HepG2 (cell line): ENCODE results near the gene IFITM10. TPM values are rescaled to one million over a fixed set of nuclear protein-coding genes. Genes with fewer than 3 reads are reported as not detected.

Experiments
- ATAC-seq: fragments of 200-7000 bp; cut with Tn5 transposase; 3 replicates; pipeline ENCODE4 v1.9.1; 2020; ENCODE audit warnings: mild to moderate bottlenecking, moderate library complexity
- BruUV-seq: library from RNA; stranded (reverse); fragments of 400-500 nt; replicated peaks from 2 replicates; lab custom pipeline; 2021; lab: Mats Ljungman, UMichigan
- CTCF ChIA-PET: fragments of 300-600 bp; formaldehyde crosslinking; extraction: SDS; loops from one replicate; lab custom pipeline; 2021; ENCODE audit warnings: low total read pairs, inconsistent platforms, low intra/inter-chr PET ratio; lab: Yijun Ruan, JAX
- POLR2A ChIA-PET: fragments of 350-600 bp; sonication (Branson Sonifier 250); formaldehyde crosslinking; loops from one replicate; lab custom pipeline; 2020; ENCODE audit warnings: antibody characterized with exemption, inconsistent platforms; lab: Yijun Ruan, JAX
- DNase-seq: peaks from one replicate; pipeline ENCODE4 v3.0.0-alpha.2; 2015; ENCODE audit warnings: low spot score
- FAIRE-seq: peaks from 3 replicates; lab custom pipeline; 2011; peaks lifted over from hg19 to GRCh38; lab: Jason Lieb, UNC
- H2AFZ ChIP-seq: one replicate; pipeline ENCODE4 v1.6.1; 2011; ENCODE audit warnings: low read length, inconsistent platforms
- H3K27ac ChIP-seq: fragments of 300-600 bp; 3 replicates; pipeline ENCODE4 v1.8.0; 2011; ENCODE audit warnings: mixed run types, mild to moderate bottlenecking, mixed read lengths, low read length, inconsistent platforms; ENCODE audit not compliant: insufficient read depth; ENCODE audit errors: extremely low read length
- H3K27me3 ChIP-seq, 2 experiments: fragments of 200-600 bp in 1 of 2; 2 replicates in 1 of 2; 3 replicates in 1 of 2; pipeline versions ENCODE4 v1.6.0 to v1.8.0; 2011; ENCODE audit warnings: low read length in 2 of 2, mild to moderate bottlenecking in 2 of 2, moderate library complexity in 2 of 2, inconsistent platforms in 1 of 2; ENCODE audit not compliant: insufficient read depth in 2 of 2, control insufficient read depth in 1 of 2
- H3K36me3 ChIP-seq, 2 experiments: fragments of 200-600 bp in 1 of 2; replicated peaks in 1 of 2; 2 replicates in 1 of 2; 3 replicates in 1 of 2; pipeline versions ENCODE4 v1.5.1 to v1.8.0; 2011; ENCODE audit warnings: low read length in 2 of 2, inconsistent platforms in 1 of 2; ENCODE audit not compliant: insufficient read depth in 2 of 2, control insufficient read depth in 1 of 2
- H3K4me1 ChIP-seq: 2 replicates; pipeline ENCODE4 v1.5.1; 2012; ENCODE audit warnings: low read length, inconsistent platforms; ENCODE audit not compliant: insufficient read depth
- H3K4me2 ChIP-seq: 2 replicates; pipeline ENCODE4 v1.6.0; 2011; ENCODE audit warnings: low read depth, low read length, inconsistent platforms
- H3K4me3 ChIP-seq, 3 experiments: fragments of 200-600 bp in 1 of 3; sonication (generic), shearing (Covaris generic) in 1 of 3; replicated peaks in 1 of 3; 2 replicates each; pipeline ENCODE4 v1.5.1; 2011 to 2016; ENCODE audit warnings: low read length in 3 of 3, inconsistent platforms in 2 of 3, low read depth in 2 of 3, mild to moderate bottlenecking in 2 of 3, control low read depth in 1 of 3, mixed read lengths in 1 of 3; ENCODE audit not compliant: insufficient read depth in 1 of 3
- H3K79me2 ChIP-seq: one replicate; pipeline ENCODE4 v1.6.1; 2011; ENCODE audit warnings: low read length, inconsistent platforms; ENCODE audit not compliant: insufficient read depth
- H3K9ac ChIP-seq: 2 replicates; pipeline ENCODE4 v1.6.0; 2011; ENCODE audit warnings: mild to moderate bottlenecking, low read depth, low read length, inconsistent platforms; ENCODE audit not compliant: insufficient read depth
- H3K9me3 ChIP-seq: 2 replicates; pipeline ENCODE4 v1.5.1; 2012; ENCODE audit warnings: mild to moderate bottlenecking, low read length
- H4K20me1 ChIP-seq: 2 replicates; pipeline ENCODE4 v1.6.0; 2011; ENCODE audit warnings: inconsistent platforms, mild to moderate bottlenecking, low read length, moderate library complexity; ENCODE audit not compliant: insufficient read depth
- FOXM1 ChIP-seq: sonication (generic); formaldehyde crosslinking; IDR thresholded peaks from 2 replicates; pipeline ENCODE4 v1.5.0; 2020; ENCODE audit warnings: missing genetic modification reagents
- GTF2F1 ChIP-seq: fragments of 150-350 bp; IDR thresholded peaks from 2 replicates; pipeline ENCODE4 v1.6.1; 2014; ENCODE audit warnings: low read length
- HMGXB4 ChIP-seq, 2 experiments: sonication (generic) in 1 of 2; formaldehyde crosslinking in 1 of 2; IDR thresholded peaks; 2 replicates each; pipeline versions ENCODE4 v1.4.0 to v1.6.1; 2018 to 2020; ENCODE audit warnings: missing genetic modification reagents in 2 of 2, borderline replicate concordance in 1 of 2, low read depth in 1 of 2, mild to moderate bottlenecking in 1 of 2, missing biosample characterization in 1 of 2
- NR2C2 ChIP-seq: sonication (generic); formaldehyde crosslinking; IDR thresholded peaks from 2 replicates; pipeline ENCODE4 v1.4.0; 2020; ENCODE audit warnings: missing genetic modification reagents, mild to moderate bottlenecking, moderate library complexity, borderline replicate concordance
- PHF21A ChIP-seq: sonication (generic); formaldehyde crosslinking; IDR thresholded peaks from 2 replicates; pipeline ENCODE4 v1.5.0; 2020; ENCODE audit warnings: mild to moderate bottlenecking, missing genetic modification reagents
- PPARG ChIP-seq: conservative IDR thresholded peaks from 2 replicates; pipeline ENCODE4 v1.6.1; 2016; ENCODE audit warnings: missing biosample characterization, missing genetic modification reagents
- RELA ChIP-seq: sonication (generic); formaldehyde crosslinking; IDR thresholded peaks from 2 replicates; pipeline ENCODE4 v1.4.0; 2020; ENCODE audit warnings: missing genetic modification reagents
- SUZ12 ChIP-seq: fragments of 150-350 bp; IDR thresholded peaks from 2 replicates; pipeline ENCODE4 v1.6.1; 2014; ENCODE audit warnings: low read depth, low read length
- ZBTB20 ChIP-seq: sonication (generic); formaldehyde crosslinking; IDR thresholded peaks from 2 replicates; pipeline ENCODE4 v1.8.1; 2023; ENCODE audit warnings: missing genetic modification reagents, low read depth, mild to moderate bottlenecking, borderline replicate concordance
- ZNF282 ChIP-seq: fragments of 450-650 bp; IDR thresholded peaks from 2 replicates; pipeline ENCODE4 v1.6.1; 2018; ENCODE audit not compliant: partially characterized antibody
- ZNF350 ChIP-seq: sonication (generic); formaldehyde crosslinking; IDR thresholded peaks from 2 replicates; pipeline ENCODE4 v1.4.0; 2020; ENCODE audit warnings: mild to moderate bottlenecking, low read depth, missing genetic modification reagents, borderline replicate concordance
- ZNF614 ChIP-seq: IDR thresholded peaks from 2 replicates; pipeline ENCODE4 v1.6.1; 2018; ENCODE audit warnings: missing biosample characterization, missing genetic modification reagents, inconsistent platforms, borderline replicate concordance
- ZNF639 ChIP-seq: conservative IDR thresholded peaks from 2 replicates; pipeline ENCODE4 v1.6.1; 2018; ENCODE audit warnings: missing genetic modification reagents
- WGBS: methylation state at CpG from one replicate; pipeline ENCODE4 v1.1.6; 2017; ENCODE audit warnings: low lambda C conversion rate; 5-methylcytosine and 5-hydroxymethylcytosine counted together
- in situ Hi-C: cut with HindIII; loops from 2 replicates; pipeline ENCODE4 v1.10.0; 2017; ENCODE audit warnings: low pct_unique_long_range_greater_than_20kb; ENCODE audit not compliant: extremely low pct_ligation_motif_present
- intact Hi-C: fragments of 100-400 bp; cut with micrococcal nuclease; formaldehyde crosslinking; loops from one replicate; pipeline ENCODE4 v1.10.0; 2022; ENCODE audit not compliant: unreplicated experiment
- polyA plus RNA-seq, 8 experiments: library from polyadenylated mRNA; depleted of rRNA in 3 of 8; stranded (reverse) in 7 of 8; unstranded in 1 of 8; fragments of >200 nt; fragmentation: Illumina TruSeq in 4 of 8; extraction: Trizol in 4 of 8; gene quantifications; 2 replicates each; pipeline versions ENCODE4 v1.2.1 to v1.2.3, GENCODE V29; 2011 to 2016; ENCODE audit warnings: low read depth in 4 of 8, missing spikeins in 1 of 8, mixed read lengths in 1 of 8; ENCODE audit not compliant: insufficient read depth in 1 of 8
- total RNA-seq, 5 experiments: library from RNA; depleted of rRNA; stranded (reverse); fragments of >200 nt; fragmentation: Illumina TruSeq; extraction: Trizol; gene quantifications; 2 replicates each; pipeline ENCODE4 v1.2.3, GENCODE V29; 2016; ENCODE audit warnings: low read depth in 1 of 5
- TF ChIP-seq, protein P1 (sequence below): sonication (generic); formaldehyde crosslinking; conservative IDR thresholded peaks from 2 replicates; pipeline ENCODE4 v1.4.0; 2020; ENCODE audit warnings: missing genetic modification reagents

IFITM10 gene
- total and polyA plus RNA-seq, 2 of the 13 experiments (the other 11 are each of a cell fraction or from before 2014, with no cell fraction given) = 0.09 to 0.13 TPM

DNA sequence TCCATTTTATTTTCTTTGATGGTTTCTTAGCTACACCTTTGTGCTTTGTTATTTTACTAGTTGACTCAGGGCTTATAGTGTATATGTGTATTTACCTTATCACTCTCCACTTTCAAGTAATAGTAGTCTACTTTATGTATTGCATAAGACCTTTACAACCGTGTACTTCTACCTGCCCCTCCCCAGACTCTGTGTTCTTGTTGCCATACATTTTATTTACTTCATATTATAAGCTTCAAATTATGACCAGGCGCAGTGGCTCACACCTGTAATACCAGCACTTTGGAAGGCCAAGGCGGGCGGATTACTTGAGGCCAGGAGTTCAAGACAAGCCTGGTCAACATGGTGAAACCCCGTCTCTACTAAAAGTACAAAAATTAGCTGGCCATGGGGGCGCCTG, 41.5 kb upstream of the IFITM10 start:
- peaks cover 5 to 30% of the 10 kb centered on the region in 2 experiments; a peak in 2 of 5 replicates for H3K27me3 ChIP-seq
- DNase-seq (no peak), ATAC-seq (no peak), FAIRE-seq (no peak)
- no peak overlapping the region for H3K4me3 ChIP-seq
- TF ChIP-seq, protein P1, sequence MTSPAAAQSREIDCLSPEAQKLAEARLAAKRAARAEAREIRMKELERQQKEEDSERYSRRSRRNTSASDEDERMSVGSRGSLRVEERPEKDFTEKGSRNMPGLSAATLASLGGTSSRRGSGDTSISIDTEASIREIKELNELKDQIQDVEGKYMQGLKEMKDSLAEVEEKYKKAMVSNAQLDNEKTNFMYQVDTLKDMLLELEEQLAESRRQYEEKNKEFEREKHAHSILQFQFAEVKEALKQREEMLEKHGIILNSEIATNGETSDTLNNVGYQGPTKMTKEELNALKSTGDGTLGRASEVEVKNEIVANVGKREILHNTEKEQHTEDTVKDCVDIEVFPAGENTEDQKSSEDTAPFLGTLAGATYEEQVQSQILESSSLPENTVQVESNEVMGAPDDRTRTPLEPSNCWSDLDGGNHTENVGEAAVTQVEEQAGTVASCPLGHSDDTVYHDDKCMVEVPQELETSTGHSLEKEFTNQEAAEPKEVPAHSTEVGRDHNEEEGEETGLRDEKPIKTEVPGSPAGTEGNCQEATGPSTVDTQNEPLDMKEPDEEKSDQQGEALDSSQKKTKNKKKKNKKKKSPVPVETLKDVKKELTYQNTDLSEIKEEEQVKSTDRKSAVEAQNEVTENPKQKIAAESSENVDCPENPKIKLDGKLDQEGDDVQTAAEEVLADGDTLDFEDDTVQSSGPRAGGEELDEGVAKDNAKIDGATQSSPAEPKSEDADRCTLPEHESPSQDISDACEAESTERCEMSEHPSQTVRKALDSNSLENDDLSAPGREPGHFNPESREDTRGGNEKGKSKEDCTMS (CRISPR knock-in tag) = no peak
- no peak for TF ChIP-seq PPARG (CRISPR knock-in tag)
- in situ Hi-C loops = no loop called here
- H4K20me1 ChIP-seq = no peaks in the 10 kb centered on the region
- ChIA-PET CTCF (no interaction called here), POLR2A (no interaction called here)
- no peak overlapping the region for H3K4me2 ChIP-seq
- intact Hi-C loops = no loop called here
- no peak overlapping the region for H3K9ac ChIP-seq
- no peaks in the 10 kb centered on the region for H3K4me1 ChIP-seq
- WGBS = 56% methylated on average over 6 of the region's 6 CpGs
- no TSS peak for BruUV-seq
- no peaks in the 10 kb centered on the region for H3K79me2 ChIP-seq
- H3K27ac ChIP-seq = no peak overlapping the region
- no peaks in the 10 kb centered on the region for H3K9me3 ChIP-seq
- no peaks in the 10 kb centered on the region for H3K36me3 ChIP-seq
- no peak overlapping the region for H2AFZ ChIP-seq

GRCh38 chr11:1786466-1786865, 36.1 kb upstream of the IFITM10 start:
- Histone ChIP-seq H4K20me1 (no peaks in the 10 kb centered on the region), H3K27me3 (peaks cover 13 to 57% of the 10 kb centered on the region in 2 experiments), H3K9ac (no peak overlapping the region), H3K79me2 (no peaks in the 10 kb centered on the region), H3K27ac (no peak overlapping the region), H3K36me3 (no peaks in the 10 kb centered on the region), H3K9me3 (no peaks in the 10 kb centered on the region), H2AFZ (no peak overlapping the region), H3K4me3 (no peak overlapping the region), H3K4me1 (peaks cover 27% of the 10 kb centered on the region), H3K4me2 (no peak overlapping the region)
- intact Hi-C loops (no loop called here), in situ Hi-C loops (no loop called here)
- ATAC-seq (no peak), FAIRE-seq (no peak), DNase-seq (no peak)
- ChIA-PET CTCF (no interaction called here), POLR2A (no interaction called here)
- BruUV-seq = no TSS peak
- 50% methylated on average over 4 of the region's 4 CpGs for WGBS
- TF ChIP-seq HMGXB4 (CRISPR knock-in tag; IDR thresholded peaks at IDR 0.05; ENCODE audit: borderline replicate concordance in 1 of 2, low read depth in 1 of 2) (no peak), ZNF350 (CRISPR knock-in tag) (no peak), ZNF639 (CRISPR knock-in tag) (no peak), PHF21A (no peak), ZNF282 (no peak), FOXM1 (CRISPR knock-in tag) (no peak), GTF2F1 (no peak), SUZ12 (no peak), RELA (CRISPR knock-in tag) (no peak), ZBTB20 (no peak), NR2C2 (CRISPR knock-in tag) (no peak), ZNF614 (CRISPR knock-in tag) (no peak)
